ENCODE results near the gene EIF4E3.

The EIF4E3 gene

GRCh38 chr3:71722693-71723092 is 2.5 kb downstream of the EIF4E3 start:
- no peak for DNase-seq

- DNase-seq, result no peak
These were observed 3.5 kb downstream of the EIF4E3 start for GRCh38 chr3:71721651-71722157.

- DNase-seq, result no peak
These were observed 4.2 kb downstream of the EIF4E3 start for GRCh38 chr3:71721002-71721401.

GRCh38 chr3:71718072-71718471 is 7.1 kb downstream of the EIF4E3 start:
- no peak for DNase-seq

- no peak for DNase-seq
These were observed 10.6 kb downstream of the EIF4E3 start for GRCh38 chr3:71714595-71714994.

- DNase-seq, result no peak
These were observed 12.2 kb downstream of the EIF4E3 start for GRCh38 chr3:71713041-71713440.

GRCh38 chr3:71710906-71711494 is 14.2 kb downstream of the EIF4E3 start:
- DNase-seq, result no peak

GRCh38 chr3:71709908-71710511 is 15.2 kb downstream of the EIF4E3 start:
- DNase-seq, result no peak

GRCh38 chr3:71708476-71709105 is 16.6 kb downstream of the EIF4E3 start:
- no peak for DNase-seq

GRCh38 chr3:71707595-71707994 is 17.6 kb downstream of the EIF4E3 start:
- DNase-seq, result no peak

GRCh38 chr3:71705681-71706080 is 19.5 kb downstream of the EIF4E3 start:
- no peak for DNase-seq

- no peak for DNase-seq
These were observed 20.3 kb downstream of the EIF4E3 start for GRCh38 chr3:71704915-71705314.

- no peak for DNase-seq
These were observed 21.4 kb downstream of the EIF4E3 start for GRCh38 chr3:71703797-71704196.

GRCh38 chr3:71702131-71703024 is 22.8 kb downstream of the EIF4E3 start:
- DNase-seq, result no peak

- DNase-seq, result no peak
These were observed 23.9 kb downstream of the EIF4E3 start for GRCh38 chr3:71701251-71701762.

- DNase-seq, result no peak
These were observed 30.2 kb downstream of the EIF4E3 start for GRCh38 chr3:71695000-71695482.

- DNase-seq, result no peak
These were observed 30.7 kb downstream of the EIF4E3 start for GRCh38 chr3:71694358-71694999.

GRCh38 chr3:71693641-71694040 is 31.6 kb downstream of the EIF4E3 start:
- no peak for DNase-seq

- DNase-seq, result no peak
These were observed 33.1 kb downstream of the EIF4E3 start for GRCh38 chr3:71692139-71692538.

GRCh38 chr3:71690341-71690841 is 34.8 kb downstream of the EIF4E3 start:
- DNase-seq, result no peak

- DNase-seq, result no peak
These were observed 35.9 kb downstream of the EIF4E3 start for GRCh38 chr3:71689291-71689690.

GRCh38 chr3:71688121-71688520 is 37.1 kb downstream of the EIF4E3 start:
- DNase-seq, result no peak
